Cardiac muscle cell (in vitro differentiated cells and primary cell): Measurements from ENCODE around the gene AKAP8L. TPM values are rescaled to one million over a fixed set of nuclear protein-coding genes. Genes with fewer than 3 reads are reported as not detected.
"Not testable (repeated sequence)": the region's sequence is repeated elsewhere in the genome, so short reads cannot be mapped to it uniquely, and the experiment has no call there.

Source experiments
- DNase-seq, 2 donors: peaks; one replicate each; pipeline versions ENCODE4 v3.0.0 to v3.0.0-alpha.2; 2010 to 2017; ENCODE audit warnings: low read depth in 1 of 2, low spot score in 1 of 2
- H3K27ac ChIP-seq: fragments of 200-600 bp; sonication (generic); 2 replicates; pipeline ENCODE4 v1.5.1; 2016
- H3K27me3 ChIP-seq: fragments of 200-600 bp; sonication (generic); 2 replicates; pipeline ENCODE4 v1.6.0; 2016; ENCODE audit warnings: control low read depth
- H3K36me3 ChIP-seq: fragments of 200-600 bp; sonication (generic); 2 replicates; pipeline ENCODE4 v1.5.1; 2016; ENCODE audit warnings: control low read depth
- H3K4me1 ChIP-seq: fragments of 200-600 bp; sonication (generic); 2 replicates; pipeline ENCODE4 v1.8.1; 2017; ENCODE audit warnings: low read depth, mild to moderate bottlenecking, mixed run types
- H3K4me3 ChIP-seq: fragments of 200-600 bp; sonication (generic); 2 replicates; pipeline ENCODE4 v1.5.1; 2016; ENCODE audit warnings: mild to moderate bottlenecking
- H3K9me3 ChIP-seq: fragments of 200-600 bp; sonication (generic); 2 replicates; pipeline ENCODE4 v1.5.1; 2017; ENCODE audit warnings: low read depth, mild to moderate bottlenecking, control low read depth
- CTCF ChIP-seq: IDR thresholded peaks from 2 replicates; pipeline ENCODE4 v1.5.1; 2012; ENCODE audit warnings: low read depth, mild to moderate bottlenecking, low read length
- polyA plus RNA-seq: library from polyadenylated mRNA; unstranded; fragments of >200 nt; fragmentation: Nextera tagmentation; extraction: Ambion mirVana; gene quantifications from 2 replicates; pipeline ENCODE4 v1.2.1, GENCODE V29; 2016
- total RNA-seq: library from RNA; depleted of rRNA; stranded (reverse); fragments of >200 nt; gene quantifications from 2 replicates; pipeline ENCODE4 v1.2.3, GENCODE V29; 2016

Gene AKAP8L
- total and polyA plus RNA-seq, 2 experiments from 2014 or later, result 235 to 410 TPM

DNA sequence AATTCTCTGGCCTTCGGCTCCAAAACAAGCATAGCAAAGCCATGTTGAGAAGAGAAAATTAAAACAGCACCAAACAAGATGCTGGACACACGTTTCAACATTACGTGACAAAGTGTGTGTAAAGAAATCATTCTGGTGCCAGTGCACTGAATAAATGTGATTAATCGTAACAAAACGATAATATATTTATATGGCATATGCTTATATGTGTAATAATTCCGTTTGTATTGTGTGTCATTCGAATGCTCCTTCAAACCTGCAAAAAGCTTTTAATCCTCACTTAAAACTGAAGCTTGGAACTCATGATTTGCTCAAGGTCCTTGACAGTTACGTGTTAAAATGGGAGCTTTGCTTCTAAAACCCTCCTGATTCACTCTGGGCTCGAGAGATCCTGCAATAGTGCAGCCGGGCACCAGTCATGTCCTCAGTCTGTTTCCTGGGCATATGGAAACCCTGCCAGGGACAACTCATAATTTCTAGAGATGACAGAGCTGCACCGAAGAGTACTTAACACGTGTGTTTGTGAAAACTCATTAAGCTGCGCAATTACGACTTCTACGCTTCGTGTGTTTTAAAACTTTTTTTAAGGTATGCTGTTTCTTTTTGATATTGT, 731 bp upstream of the AKAP8L start:
- Histone ChIP-seq H3K27me3 (no peaks in the 10 kb centered on the region), H3K4me3 (no peak overlapping the region), H3K9me3 (no peaks in the 10 kb centered on the region), H3K36me3 (peaks cover 17% of the 10 kb centered on the region), H3K4me1 (peaks cover 14% of the 10 kb centered on the region), H3K27ac (no peak overlapping the region)
- DNase-seq, result peak in 1 of 2 donors; percentile 14
- TF ChIP-seq CTCF, result no peak

GRCh38 chr19:15418231-15418578, 583 bp downstream of the AKAP8L start:
- DNase-seq, result peak in 1 of 2 donors; percentile 50
- Histone ChIP-seq H3K36me3 (peaks cover 4% of the 10 kb centered on the region), H3K4me3 (peak overlapping the region; percentile 96), H3K4me1 (peaks cover 26% of the 10 kb centered on the region), H3K27ac (peak overlapping the region; percentile 95), H3K9me3 (no peaks in the 10 kb centered on the region), H3K27me3 (no peaks in the 10 kb centered on the region)
- no peak for TF ChIP-seq CTCF

- DNase-seq, result peak in 1 of 2 donors; percentile 22
- TF ChIP-seq CTCF, result no peak
- H3K36me3 ChIP-seq, result no peaks in the 10 kb centered on the region
- H3K27ac ChIP-seq, result peak overlapping the region; percentile 95
- peaks cover 31% of the 10 kb centered on the region for H3K4me1 ChIP-seq
- H3K9me3 ChIP-seq, result no peaks in the 10 kb centered on the region
- H3K4me3 ChIP-seq, result peak overlapping the region; percentile 96
- no peaks in the 10 kb centered on the region for H3K27me3 ChIP-seq
Measured at GRCh38 chr19:15417699-15418098, 1.1 kb downstream of the AKAP8L start.

GRCh38 chr19:15412832-15413231, 6.0 kb downstream of the AKAP8L start:
- Histone ChIP-seq H3K4me3 (no peak overlapping the region), H3K9me3 (no peaks in the 10 kb centered on the region), H3K36me3 (peaks cover 16% of the 10 kb centered on the region), H3K27me3 (no peaks in the 10 kb centered on the region), H3K27ac (peak overlapping the region; percentile 73), H3K4me1 (peaks cover 35% of the 10 kb centered on the region)
- no peak for TF ChIP-seq CTCF
- DNase-seq, result no peak

- Histone ChIP-seq H3K36me3 (peaks cover 16% of the 10 kb centered on the region), H3K4me1 (peaks cover 31% of the 10 kb centered on the region)
- DNase-seq, H3K27me3 ChIP-seq, H3K27ac ChIP-seq, H3K4me3 ChIP-seq, H3K9me3 ChIP-seq: not testable (repeated sequence)
Measured at GRCh38 chr19:15411351-15411750, 7.4 kb downstream of the AKAP8L start.

GRCh38 chr19:15404780-15405211, 14.0 kb downstream of the AKAP8L start:
- peak overlapping the region; percentile 98 for H3K27ac ChIP-seq
- H3K9me3 ChIP-seq, result no peaks in the 10 kb centered on the region
- no peak for TF ChIP-seq CTCF
- DNase-seq, result no peak
- no peaks in the 10 kb centered on the region for H3K27me3 ChIP-seq
- peaks cover 44% of the 10 kb centered on the region for H3K4me1 ChIP-seq
- peaks cover 17% of the 10 kb centered on the region for H3K36me3 ChIP-seq
- H3K4me3 ChIP-seq, result no peak overlapping the region
